ENCODE results near the gene FAM162A.

DNA sequence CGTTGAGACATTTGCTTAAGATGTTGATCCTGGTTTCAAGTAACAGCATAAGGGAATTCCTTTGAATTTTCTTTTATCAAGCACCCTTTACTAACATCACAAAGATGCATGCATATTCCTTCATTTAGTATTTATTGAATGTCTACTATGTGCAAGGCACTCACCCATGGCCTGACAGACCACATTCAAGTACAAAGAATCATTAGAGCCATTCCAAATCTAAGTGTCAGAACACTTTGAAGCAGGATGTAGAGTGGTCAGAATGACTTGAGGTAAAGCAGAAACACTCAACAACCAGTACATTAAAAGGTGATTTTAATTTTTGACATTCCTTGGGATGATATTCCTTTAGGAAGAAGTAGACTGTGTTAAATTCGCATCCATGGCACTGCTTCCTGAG is 37.9 kb downstream of the FAM162A start:
- TF ChIP-seq, protein P1, sequence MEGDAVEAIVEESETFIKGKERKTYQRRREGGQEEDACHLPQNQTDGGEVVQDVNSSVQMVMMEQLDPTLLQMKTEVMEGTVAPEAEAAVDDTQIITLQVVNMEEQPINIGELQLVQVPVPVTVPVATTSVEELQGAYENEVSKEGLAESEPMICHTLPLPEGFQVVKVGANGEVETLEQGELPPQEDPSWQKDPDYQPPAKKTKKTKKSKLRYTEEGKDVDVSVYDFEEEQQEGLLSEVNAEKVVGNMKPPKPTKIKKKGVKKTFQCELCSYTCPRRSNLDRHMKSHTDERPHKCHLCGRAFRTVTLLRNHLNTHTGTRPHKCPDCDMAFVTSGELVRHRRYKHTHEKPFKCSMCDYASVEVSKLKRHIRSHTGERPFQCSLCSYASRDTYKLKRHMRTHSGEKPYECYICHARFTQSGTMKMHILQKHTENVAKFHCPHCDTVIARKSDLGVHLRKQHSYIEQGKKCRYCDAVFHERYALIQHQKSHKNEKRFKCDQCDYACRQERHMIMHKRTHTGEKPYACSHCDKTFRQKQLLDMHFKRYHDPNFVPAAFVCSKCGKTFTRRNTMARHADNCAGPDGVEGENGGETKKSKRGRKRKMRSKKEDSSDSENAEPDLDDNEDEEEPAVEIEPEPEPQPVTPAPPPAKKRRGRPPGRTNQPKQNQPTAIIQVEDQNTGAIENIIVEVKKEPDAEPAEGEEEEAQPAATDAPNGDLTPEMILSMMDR (IDR thresholded peaks at IDR 0.05), result no peak
- no peak for TF ChIP-seq POLR2A (IDR thresholded peaks at IDR 0.05)

All from heart left ventricle (tissue), 13 donors.